Spleen (tissue), 11 donors: ENCODE results near the gene PRKRIP1. TPM values are rescaled to one million over a fixed set of nuclear protein-coding genes. Genes with fewer than 3 reads are reported as not detected.

Experiments
- DNase-seq: peaks from one replicate; pipeline ENCODE4 v3.0.0-alpha.2; 2020
- H3K27ac ChIP-seq, 8 donors: fragments of 200-600 bp; sonication (generic) in 7 of 8; 1 replicate in 4 of 8; 2 replicates in 4 of 8; pipeline versions ENCODE4 v1.5.0 to v1.8.0; 2016 to 2021; ENCODE audit warnings: inconsistent platforms in 4 of 8, mild to moderate bottlenecking in 4 of 8, moderate library complexity in 1 of 8
- H3K27me3 ChIP-seq, 7 donors: fragments of 200-600 bp; sonication (generic) in 6 of 7; replicated peaks in 1 of 7; 1 replicate in 4 of 7; 2 replicates in 3 of 7; pipeline versions ENCODE4 v1.5.0 to v1.8.0; 2016 to 2021; ENCODE audit warnings: inconsistent platforms in 3 of 7, mild to moderate bottlenecking in 1 of 7
- H3K36me3 ChIP-seq, 6 donors: fragments of 200-600 bp; sonication (generic) in 5 of 6; 1 replicate in 4 of 6; 2 replicates in 2 of 6; pipeline versions ENCODE4 v1.5.0 to v1.8.0; 2016 to 2021; ENCODE audit warnings: inconsistent platforms in 2 of 6
- H3K4me1 ChIP-seq, 6 donors: fragments of 200-600 bp; sonication (generic) in 5 of 6; 1 replicate in 3 of 6; 2 replicates in 3 of 6; pipeline versions ENCODE4 v1.5.0 to v1.8.0; 2016 to 2021; ENCODE audit warnings: inconsistent platforms in 3 of 6
- H3K4me3 ChIP-seq, 8 donors: fragments of 200-600 bp; sonication (generic) in 7 of 8; 1 replicate in 4 of 8; 2 replicates in 4 of 8; pipeline versions ENCODE4 v1.5.0 to v1.8.0; 2016 to 2021; ENCODE audit warnings: inconsistent platforms in 4 of 8, mild to moderate bottlenecking in 4 of 8, moderate library complexity in 2 of 8
- H3K9me3 ChIP-seq, 8 donors: fragments of 200-600 bp; sonication (generic) in 7 of 8; 1 replicate in 4 of 8; 2 replicates in 4 of 8; pipeline versions ENCODE4 v1.5.0 to v1.8.0; 2016 to 2021; ENCODE audit warnings: inconsistent platforms in 4 of 8
- POLR2A ChIP-seq, 3 donors: fragments of 450-650 bp; IDR thresholded peaks; one replicate each; pipeline ENCODE4 v1.5.1; 2017; ENCODE audit warnings: antibody characterized with exemption in 3 of 3, mild to moderate bottlenecking in 1 of 3
- POLR2AphosphoS5 ChIP-seq, 3 donors: sonication (generic); formaldehyde crosslinking; IDR thresholded peaks; one replicate each; pipeline ENCODE4 v1.5.1; 2017; ENCODE audit warnings: antibody characterized with exemption in 3 of 3
- WGBS, 5 donors: extraction: QIAGEN DNeasy Blood & Tissue Kit in 3 of 5; methylation state at CpG; one replicate each; pipeline versions ENCODE4 v1.1.5 to v1.1.7; 2013 to 2018; 5-methylcytosine and 5-hydroxymethylcytosine counted together
- intact Hi-C: fragments of 100-400 bp; cut with DNase I; formaldehyde crosslinking; loops from one replicate; pipeline ENCODE4 v1.15.0; 2023; ENCODE audit warnings: low total_unique reads
- polyA plus RNA-seq, 3 donors: library from polyadenylated mRNA; stranded (reverse); fragments of 200-250 nt; gene quantifications; one replicate each; pipeline ENCODE4 v1.2.1, GENCODE V29; 2013
- total RNA-seq, 7 donors: library from RNA; depleted of rRNA in 3 of 7; stranded (reverse); fragments of >200 nt in 3 of 7; fragmentation: NEBNext Ultra II Directional in 4 of 7; extraction: Animal tissue kit (Norgen Biotek cat#: 25700) in 4 of 7; gene quantifications; one replicate each; pipeline versions ENCODE4 v1.1.0 to v1.2.1, GENCODE V29; 2016 to 2021
- TF ChIP-seq, protein P1 (sequence below), 11 experiments: fragments of 200-600 bp in 7 of 11; fragments of 450-650 bp in 4 of 11; sonication (generic) in 4 of 11; IDR thresholded peaks in 8 of 11; conservative IDR thresholded peaks in 3 of 11; 1 replicate in 7 of 11; 2 replicates in 4 of 11; pipeline versions ENCODE4 v1.4.0 to v1.8.0; 2016 to 2021; ENCODE audit warnings: antibody characterized with exemption in 11 of 11, inconsistent platforms in 4 of 11, mild to moderate bottlenecking in 1 of 11
- donor health status: healthy with polysubstance abuse.
- donor health status: DM: no; HTN: no; CAD: no; lungs with moderate emphysema.
- donor health status: DM: no; HTN: no; CAD: no.
- donor health status: Bipolar disorder and iron deficiency.
- donor health status: healthy.
- donor health status: DM: no; HTN: no; CAD: no.
- donor health status: DM: yes; HTN: yes; CAD: no.

Gene PRKRIP1
- total and polyA plus RNA-seq, 10 donors = 25.0 to 45.7 (median 30.4) TPM

DNA sequence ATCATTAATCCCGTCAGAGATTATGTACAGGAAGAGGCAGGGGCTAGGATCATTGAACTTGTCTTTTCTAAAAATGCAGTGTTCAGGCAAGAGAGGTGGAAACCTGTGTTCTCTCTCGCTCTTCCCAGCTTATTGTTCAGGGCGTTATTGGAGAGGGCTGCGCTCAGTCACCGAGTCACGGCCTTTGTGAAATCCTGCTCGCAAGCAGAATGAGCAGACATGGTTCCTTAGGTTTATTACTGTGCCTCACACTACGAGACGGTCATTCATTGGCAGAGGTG, 631 bp upstream of the PRKRIP1 start:
- H3K9me3 ChIP-seq = no peaks in the 10 kb centered on the region
- TF ChIP-seq POLR2AphosphoS5 (IDR thresholded peaks at IDR 0.05) (no peak), POLR2A (IDR thresholded peaks at IDR 0.05) (no peak)
- TF ChIP-seq, protein P1, sequence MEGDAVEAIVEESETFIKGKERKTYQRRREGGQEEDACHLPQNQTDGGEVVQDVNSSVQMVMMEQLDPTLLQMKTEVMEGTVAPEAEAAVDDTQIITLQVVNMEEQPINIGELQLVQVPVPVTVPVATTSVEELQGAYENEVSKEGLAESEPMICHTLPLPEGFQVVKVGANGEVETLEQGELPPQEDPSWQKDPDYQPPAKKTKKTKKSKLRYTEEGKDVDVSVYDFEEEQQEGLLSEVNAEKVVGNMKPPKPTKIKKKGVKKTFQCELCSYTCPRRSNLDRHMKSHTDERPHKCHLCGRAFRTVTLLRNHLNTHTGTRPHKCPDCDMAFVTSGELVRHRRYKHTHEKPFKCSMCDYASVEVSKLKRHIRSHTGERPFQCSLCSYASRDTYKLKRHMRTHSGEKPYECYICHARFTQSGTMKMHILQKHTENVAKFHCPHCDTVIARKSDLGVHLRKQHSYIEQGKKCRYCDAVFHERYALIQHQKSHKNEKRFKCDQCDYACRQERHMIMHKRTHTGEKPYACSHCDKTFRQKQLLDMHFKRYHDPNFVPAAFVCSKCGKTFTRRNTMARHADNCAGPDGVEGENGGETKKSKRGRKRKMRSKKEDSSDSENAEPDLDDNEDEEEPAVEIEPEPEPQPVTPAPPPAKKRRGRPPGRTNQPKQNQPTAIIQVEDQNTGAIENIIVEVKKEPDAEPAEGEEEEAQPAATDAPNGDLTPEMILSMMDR (IDR thresholded peaks at IDR 0.05 in 8 of 11, conservative IDR thresholded peaks at IDR 0.05 in 3 of 11) = no peak
- H3K4me1 ChIP-seq = peaks cover 8 to 45% (median 25%) of the 10 kb centered on the region in 6 donors
- peaks cover 2 to 57% (median 24%) of the 10 kb centered on the region in 6 donors for H3K36me3 ChIP-seq
- H3K27me3 ChIP-seq = no peaks in the 10 kb centered on the region
- intact Hi-C loops = no loop called here
- peak overlapping the region; percentile 69 to 97 (median 82) for H3K4me3 ChIP-seq
- WGBS, 5 donors = 17 to 23% (median 18%) methylated on average over 9 of the region's 9 CpGs
- H3K27ac ChIP-seq = peak overlapping the region; percentile 75 to 93 (median 87)
- no peak for DNase-seq

DNA sequence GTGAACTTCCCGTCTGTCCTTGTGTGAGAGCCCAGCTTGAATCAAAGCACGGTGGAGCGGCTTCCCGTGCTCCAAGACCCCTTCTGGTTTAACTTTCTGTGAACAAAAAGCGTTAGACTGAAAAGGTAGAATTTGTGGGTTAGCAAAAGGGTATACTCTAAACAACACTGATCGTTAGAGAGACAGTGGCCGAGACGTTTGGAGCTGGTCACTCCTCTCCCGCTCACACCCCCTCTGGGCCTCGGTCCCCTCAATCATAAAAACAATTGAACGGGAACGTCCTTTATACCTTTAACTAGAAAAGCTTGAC, 502 bp downstream of the PRKRIP1 start:
- peak overlapping the region; percentile 22 to 93 (median 87) for H3K27ac ChIP-seq
- no peaks in the 10 kb centered on the region for H3K9me3 ChIP-seq
- DNase-seq = no peak
- WGBS, 5 donors = 0 to 1% (median 1%) methylated on average over 12 of the region's 12 CpGs
- H3K4me3 ChIP-seq = peak overlapping the region; percentile 69 to 97 (median 82)
- H3K27me3 ChIP-seq = no peaks in the 10 kb centered on the region
- H3K4me1 ChIP-seq = peaks cover 8 to 40% (median 23%) of the 10 kb centered on the region in 6 donors
- intact Hi-C loops = no loop called here
- TF ChIP-seq POLR2A (IDR thresholded peaks at IDR 0.05) = no peak
- no peak for TF ChIP-seq POLR2AphosphoS5 (IDR thresholded peaks at IDR 0.05)
- TF ChIP-seq, protein P1 (IDR thresholded peaks at IDR 0.05 in 8 of 11, conservative IDR thresholded peaks at IDR 0.05 in 3 of 11) = no peak
- peaks cover 2 to 64% (median 36%) of the 10 kb centered on the region in 6 donors for H3K36me3 ChIP-seq

DNA sequence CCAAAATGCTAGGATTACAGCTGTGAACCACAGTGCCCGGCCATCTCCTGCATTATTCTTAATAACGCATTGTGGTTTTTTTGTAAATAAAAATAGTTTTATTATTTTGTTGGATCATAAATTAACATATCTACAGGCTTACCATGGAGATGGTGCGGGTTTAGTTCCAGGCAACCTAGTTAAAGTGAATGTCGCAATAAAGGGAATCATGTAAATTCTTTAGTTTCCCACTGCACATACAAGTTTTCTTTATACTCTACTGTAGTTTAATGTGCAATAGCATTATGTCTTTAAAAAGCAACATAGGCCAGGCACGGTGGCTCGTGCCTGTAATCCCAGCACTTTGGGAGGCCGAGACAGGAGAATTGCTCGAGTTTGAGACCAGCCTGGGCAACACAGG, 2.4 kb downstream of the PRKRIP1 start:
- 90 to 98% (median 93%) methylated on average over 8 of the region's 8 CpGs for WGBS, 5 donors
- Histone ChIP-seq H3K27ac (no peak overlapping the region), H3K4me3 (no peak overlapping the region), H3K27me3 (no peaks in the 10 kb centered on the region), H3K9me3 (no peaks in the 10 kb centered on the region), H3K4me1 (peaks cover 8 to 46% (median 24%) of the 10 kb centered on the region in 6 donors), H3K36me3 (peaks cover 2 to 66% (median 49%) of the 10 kb centered on the region in 6 donors)
- intact Hi-C loops = no loop called here
- TF ChIP-seq POLR2A (IDR thresholded peaks at IDR 0.05) (no peak), POLR2AphosphoS5 (IDR thresholded peaks at IDR 0.05) (no peak)
- TF ChIP-seq, protein P1 (IDR thresholded peaks at IDR 0.05 in 8 of 11, conservative IDR thresholded peaks at IDR 0.05 in 3 of 11) = no peak
- no peak for DNase-seq

DNA sequence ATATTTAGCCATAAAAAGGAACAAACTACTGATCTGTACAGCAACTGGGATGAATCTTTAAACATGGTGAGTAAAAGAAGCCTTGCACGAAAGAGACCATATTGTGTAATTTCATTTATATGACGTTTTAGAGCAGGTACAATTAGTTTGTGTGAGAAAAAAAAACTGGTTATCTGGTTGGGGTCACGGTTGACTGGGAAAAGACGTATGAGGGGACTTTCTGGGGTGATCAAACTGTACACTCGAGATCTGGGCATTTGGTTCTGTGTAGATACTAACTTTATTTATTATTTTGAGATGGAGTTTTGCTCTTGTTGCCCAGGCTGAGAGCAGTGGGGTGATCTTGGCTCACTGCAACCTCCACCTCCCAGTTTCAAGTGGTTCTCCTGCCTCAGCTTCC, 4.2 kb downstream of the PRKRIP1 start:
- WGBS, 5 donors = 80 to 89% (median 87%) methylated on average over 5 of the region's 5 CpGs
- Histone ChIP-seq H3K4me3 (no peak overlapping the region), H3K27me3 (no peaks in the 10 kb centered on the region), H3K9me3 (no peaks in the 10 kb centered on the region), H3K36me3 (peaks cover 2 to 72% (median 64%) of the 10 kb centered on the region in 6 donors), H3K27ac (no peak overlapping the region), H3K4me1 (peaks cover 8 to 57% (median 31%) of the 10 kb centered on the region in 6 donors)
- TF ChIP-seq, protein P1 (IDR thresholded peaks at IDR 0.05 in 8 of 11, conservative IDR thresholded peaks at IDR 0.05 in 3 of 11) = no peak
- TF ChIP-seq POLR2A (IDR thresholded peaks at IDR 0.05) (no peak), POLR2AphosphoS5 (IDR thresholded peaks at IDR 0.05) (no peak)
- intact Hi-C loops = no loop called here
- no peak for DNase-seq
